Measurements from ENCODE around the gene ACKR3.

Gene ACKR3

GRCh38 chr2:236587861-236588815 is 18.5 kb downstream of the ACKR3 start:
- DNase-seq = no peak

GRCh38 chr2:236588932-236589592 is 19.4 kb downstream of the ACKR3 start:
- no peak for DNase-seq

- no peak for DNase-seq
Observed at GRCh38 chr2:236590846-236591245, 21.2 kb downstream of the ACKR3 start.

DNA sequence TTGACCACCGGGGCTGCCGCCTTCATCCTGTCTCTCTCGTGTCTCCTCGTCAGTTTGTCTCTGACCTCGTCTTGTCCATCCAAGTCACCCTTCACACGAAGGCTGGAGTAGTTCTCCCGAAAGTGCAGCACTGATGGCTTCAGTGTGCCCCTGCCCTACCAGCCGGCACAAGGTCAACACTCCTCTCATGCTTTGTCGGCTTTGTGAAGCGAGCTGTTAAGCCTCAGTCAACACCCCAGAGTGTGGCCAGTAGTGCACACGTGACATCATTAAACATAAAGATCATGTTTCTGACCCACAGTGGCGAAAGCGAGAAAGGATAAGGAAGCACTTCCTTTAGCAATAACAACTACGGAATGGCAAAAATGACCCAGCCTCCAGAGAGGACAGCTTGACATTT is 23.2 kb downstream of the ACKR3 start:
- DNase-seq = no peak

DNA sequence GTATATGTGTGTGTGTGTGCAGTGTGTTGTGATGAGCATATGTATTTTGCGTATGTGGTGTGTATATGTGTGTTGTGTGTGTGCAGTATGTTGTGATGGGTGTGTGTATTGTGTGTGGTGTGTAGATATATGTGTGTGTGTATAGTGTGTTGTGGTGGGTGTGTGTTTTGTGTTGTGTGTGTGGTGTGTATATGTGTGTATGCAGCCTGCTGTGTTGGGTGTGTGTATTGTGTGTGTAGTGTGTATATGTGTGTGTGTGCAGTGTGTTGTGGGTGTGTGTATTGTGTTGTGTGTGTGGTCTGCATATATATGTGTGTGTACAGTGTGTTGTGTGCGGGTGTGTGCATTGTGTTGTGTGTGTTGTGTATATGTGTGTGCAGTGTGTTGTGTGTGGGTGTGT is 23.9 kb downstream of the ACKR3 start:
- DNase-seq = no peak

- no peak for DNase-seq
Observed at GRCh38 chr2:236593956-236594355, 24.3 kb downstream of the ACKR3 start.

DNA sequence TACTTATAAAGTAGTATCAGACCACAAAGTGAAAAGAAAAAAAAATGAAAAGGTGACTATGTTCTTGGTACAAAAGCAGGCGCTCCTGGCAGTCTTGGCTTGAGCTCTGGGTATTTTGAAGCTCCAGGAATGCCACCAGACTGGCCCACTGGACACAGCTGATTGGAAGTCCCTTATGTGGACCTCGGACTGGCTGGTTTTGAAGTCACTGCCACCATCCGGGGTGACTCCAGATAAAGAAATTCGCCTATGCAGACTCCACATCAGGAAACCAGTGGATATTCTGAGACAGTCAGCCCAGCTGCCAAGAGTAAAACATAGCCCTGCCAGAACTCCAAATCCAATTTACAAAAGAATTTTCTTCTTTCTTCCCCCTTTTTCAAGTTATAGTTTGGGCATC is 28.0 kb downstream of the ACKR3 start:
- DNase-seq = no peak

GRCh38 chr2:236599059-236599458 is 29.4 kb downstream of the ACKR3 start:
- no peak for DNase-seq

DNA sequence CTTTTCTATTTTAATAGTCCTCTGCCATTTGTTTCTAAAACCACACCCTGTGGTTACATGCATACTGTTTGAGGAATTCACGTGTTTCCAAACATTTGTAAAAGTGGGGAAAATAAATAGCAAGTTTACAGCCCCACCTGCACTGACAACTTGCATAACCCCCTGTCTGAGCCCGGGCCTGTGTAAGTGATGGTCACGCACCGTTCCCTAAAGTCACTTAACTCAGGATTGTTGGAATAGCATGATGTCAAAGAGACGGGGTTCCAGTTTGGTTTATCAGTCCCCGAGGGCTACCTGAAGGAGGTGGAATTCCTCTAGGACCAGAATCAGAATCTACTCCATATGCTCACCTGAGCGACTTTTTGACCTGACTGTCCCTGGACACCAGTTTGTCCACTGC is 30.5 kb downstream of the ACKR3 start:
- DNase-seq = no peak

DNA sequence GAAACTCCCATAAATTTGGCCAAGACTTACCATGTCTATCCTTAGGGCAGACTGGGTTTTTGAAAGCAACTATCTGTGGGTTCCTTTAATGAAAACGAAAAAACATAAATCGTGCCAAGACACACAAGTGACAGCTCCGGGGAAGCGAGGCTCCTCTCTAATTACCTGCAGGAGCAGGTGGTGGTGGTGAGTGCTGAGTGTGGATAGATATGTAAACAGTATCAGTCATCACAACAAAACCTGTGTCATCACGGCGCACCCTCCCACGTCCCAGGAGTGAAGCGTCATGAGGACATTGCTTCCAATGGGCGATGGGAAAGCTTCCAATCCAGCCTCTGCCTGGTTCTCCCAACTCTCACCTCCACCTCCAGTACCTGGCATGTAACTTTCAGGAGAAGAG is 31.3 kb downstream of the ACKR3 start:
- DNase-seq = no peak

DNA sequence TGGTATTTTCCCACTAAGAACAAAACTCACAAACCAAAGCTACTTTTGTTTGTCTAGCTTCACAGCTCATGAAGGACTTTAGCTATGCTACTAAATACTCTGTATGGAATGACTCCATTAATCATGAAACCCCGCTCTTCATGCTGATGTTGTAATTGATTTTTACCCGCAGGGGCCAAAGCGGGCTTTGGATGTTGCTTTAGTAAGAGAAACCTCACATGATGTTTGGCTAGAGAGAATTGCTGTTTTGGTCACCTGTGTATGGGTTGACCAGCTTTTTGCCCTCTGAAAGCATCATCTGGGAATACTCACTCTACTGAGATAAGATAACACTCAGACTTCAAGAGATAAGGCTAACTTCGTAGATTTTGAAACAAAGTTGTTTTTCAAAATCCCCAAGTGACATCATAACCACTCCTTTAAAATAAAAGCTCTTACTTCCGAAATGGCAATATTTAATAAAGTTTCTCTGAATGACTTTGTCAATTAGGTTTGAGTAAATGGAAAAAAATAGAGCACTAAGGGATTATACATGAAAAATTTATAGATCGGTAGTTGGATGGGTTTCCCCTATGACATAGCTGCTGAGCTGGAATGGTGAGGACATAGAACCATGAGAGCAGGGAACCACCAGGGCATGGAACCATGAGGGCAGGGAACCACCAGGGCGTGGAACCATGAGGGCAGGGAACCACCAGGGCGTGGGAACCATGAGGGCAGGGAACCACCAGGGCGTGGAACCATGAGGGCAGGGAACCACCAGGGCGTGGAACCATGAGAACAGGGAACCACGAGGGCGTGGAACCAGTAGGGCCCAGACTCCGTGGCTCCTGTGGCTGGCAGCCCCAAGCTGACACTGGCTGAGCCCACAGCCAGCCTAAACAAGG is 31.9 kb downstream of the ACKR3 start:
- DNase-seq = no peak

DNA sequence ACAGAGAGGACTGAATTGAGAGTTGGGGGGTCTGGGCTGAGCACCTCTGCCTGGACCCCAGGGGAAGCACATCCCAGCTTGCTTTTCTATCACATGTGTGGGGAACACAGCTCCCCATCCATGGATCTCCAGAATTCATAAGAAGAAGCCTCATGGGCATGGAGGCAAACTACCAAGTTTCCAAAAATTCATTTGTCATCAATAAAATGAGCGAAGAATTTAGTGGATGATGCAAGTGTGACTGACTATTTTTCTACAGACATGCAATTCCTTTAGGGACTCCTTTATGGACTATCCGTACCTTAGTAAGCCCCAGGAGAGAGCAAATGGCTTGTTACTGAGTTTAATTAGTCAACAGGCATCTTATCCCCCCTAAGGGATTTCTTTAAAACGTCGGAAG is 33.1 kb downstream of the ACKR3 start:
- no peak for DNase-seq

DNA sequence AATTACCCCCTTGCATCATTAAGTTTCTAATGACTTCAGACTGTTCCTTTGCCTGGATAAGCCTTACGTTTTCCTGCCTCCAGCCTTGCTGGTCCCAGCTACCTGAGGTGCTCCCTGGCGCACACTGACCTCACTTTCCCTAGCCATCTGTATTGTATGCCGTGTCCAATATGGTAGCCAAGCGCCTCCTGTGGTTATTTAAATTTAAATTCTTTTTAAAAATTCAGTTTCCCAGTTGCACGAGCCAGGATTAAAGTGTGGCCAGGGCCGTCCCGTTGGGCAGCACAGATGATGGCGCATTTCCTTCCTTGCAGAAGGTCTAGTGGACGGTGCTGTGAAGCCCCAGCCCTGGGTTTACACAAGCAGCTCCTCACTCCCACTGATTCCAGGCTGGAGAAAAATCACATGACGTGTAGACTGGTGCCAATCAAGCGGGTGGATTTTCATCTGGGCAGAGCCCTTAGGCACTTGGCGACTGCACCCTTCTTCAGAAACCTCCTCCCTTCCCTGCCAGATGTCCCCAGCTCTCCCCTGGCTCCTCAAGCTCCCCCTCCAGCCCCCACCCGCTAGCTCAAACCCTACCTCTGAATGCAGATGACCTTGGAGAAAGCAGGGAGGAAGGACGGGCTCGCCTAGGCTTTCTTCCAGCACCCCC is 33.9 kb downstream of the ACKR3 start:
- no peak for DNase-seq

GRCh38 chr2:236604575-236605344 is 35.1 kb downstream of the ACKR3 start:
- DNase-seq = no peak

DNA sequence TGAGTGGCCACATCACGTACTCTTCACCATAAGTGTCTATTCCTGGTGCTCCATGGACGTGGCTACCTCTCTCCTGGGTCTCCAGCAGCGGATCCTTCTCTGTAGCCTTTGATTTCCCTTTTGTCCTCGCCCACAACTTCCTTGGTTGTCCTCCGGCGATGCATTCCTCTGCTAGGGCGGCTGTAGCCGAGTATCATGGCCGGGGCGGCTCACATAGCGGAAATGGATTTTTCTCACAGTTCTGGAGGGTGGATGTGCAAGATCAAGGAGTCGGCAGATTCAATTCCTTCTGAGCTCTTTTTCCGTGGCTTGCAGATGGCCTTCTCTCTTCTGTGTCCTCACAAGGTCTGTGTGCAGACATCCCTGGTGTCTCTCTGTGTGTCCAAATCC is 35.7 kb downstream of the ACKR3 start:
- DNase-seq = no peak

DNA sequence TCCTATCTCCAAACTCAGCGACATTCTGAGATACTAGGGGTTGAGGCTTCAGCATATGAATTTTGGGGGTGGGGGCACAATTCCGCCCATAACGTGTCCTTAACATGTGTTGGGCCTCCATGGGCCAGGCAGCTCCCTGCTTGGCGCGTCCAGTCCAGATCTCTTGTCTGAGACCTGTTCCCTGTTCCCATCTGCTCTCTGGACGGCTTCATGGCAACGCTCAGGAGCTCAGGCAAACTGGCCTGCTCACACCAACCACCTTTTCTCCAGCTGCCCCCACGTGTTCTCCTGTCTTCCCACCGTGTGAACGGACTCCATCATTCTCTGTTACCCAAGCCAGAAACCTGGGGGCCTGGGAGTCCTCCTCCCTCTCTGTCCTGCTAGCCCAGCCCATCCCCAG is 36.4 kb downstream of the ACKR3 start:
- DNase-seq = no peak

DNA sequence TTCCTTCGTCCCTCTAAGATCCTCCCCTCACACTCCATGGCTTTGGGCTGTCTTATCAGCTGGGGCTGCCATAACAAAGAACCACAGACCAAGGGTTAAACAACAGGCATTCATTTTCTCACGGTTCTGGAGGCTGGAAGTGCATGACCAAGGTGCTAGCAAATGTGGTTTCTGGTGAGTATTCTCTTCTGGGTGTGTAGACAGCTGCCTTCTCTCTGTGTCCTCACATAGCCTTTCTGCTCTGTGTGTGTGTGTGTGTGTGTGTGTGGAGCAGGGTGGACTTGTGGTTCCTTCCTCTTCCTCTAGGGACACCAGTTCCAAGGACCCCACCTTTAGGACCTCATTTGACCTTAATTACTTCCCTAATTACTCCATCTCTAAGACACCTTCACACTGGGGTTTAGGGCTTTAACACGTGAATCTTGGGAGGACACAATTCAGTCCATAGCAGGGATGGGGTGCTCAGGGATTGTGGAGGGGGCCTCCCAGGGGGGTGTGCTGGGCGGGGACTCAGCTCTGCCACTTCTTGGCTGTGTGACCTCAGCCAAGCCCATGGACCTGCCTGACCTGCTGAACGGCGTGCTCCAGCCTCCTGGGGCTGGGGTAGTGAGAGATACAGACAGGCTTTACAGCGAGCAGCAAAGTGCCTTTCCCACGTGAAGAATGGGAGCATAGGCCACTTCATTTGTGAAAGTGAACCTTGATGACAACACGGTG is 38.0 kb downstream of the ACKR3 start:
- DNase-seq = no peak

GRCh38 chr2:236608188-236608525 is 38.5 kb downstream of the ACKR3 start:
- no peak for DNase-seq

DNA sequence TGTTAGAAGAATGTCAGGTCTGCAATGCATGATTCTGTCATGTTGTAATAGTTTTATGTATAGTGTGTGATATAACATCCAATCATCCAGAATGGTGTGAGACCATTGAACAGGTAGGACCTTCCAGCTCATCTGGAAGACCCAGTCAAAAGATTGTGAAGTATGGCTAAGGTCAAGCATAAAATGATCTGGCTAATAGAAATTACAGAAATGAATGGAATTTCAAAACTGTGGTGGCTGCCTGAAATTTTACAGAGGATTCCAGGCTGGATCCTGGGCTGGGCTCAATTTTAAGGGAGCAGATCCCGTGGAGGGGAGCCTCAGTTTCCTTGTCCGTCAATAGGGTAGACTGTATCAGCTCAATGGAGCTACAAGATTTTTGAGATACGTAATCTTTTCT is 39.1 kb downstream of the ACKR3 start:
- DNase-seq = no peak

DNA sequence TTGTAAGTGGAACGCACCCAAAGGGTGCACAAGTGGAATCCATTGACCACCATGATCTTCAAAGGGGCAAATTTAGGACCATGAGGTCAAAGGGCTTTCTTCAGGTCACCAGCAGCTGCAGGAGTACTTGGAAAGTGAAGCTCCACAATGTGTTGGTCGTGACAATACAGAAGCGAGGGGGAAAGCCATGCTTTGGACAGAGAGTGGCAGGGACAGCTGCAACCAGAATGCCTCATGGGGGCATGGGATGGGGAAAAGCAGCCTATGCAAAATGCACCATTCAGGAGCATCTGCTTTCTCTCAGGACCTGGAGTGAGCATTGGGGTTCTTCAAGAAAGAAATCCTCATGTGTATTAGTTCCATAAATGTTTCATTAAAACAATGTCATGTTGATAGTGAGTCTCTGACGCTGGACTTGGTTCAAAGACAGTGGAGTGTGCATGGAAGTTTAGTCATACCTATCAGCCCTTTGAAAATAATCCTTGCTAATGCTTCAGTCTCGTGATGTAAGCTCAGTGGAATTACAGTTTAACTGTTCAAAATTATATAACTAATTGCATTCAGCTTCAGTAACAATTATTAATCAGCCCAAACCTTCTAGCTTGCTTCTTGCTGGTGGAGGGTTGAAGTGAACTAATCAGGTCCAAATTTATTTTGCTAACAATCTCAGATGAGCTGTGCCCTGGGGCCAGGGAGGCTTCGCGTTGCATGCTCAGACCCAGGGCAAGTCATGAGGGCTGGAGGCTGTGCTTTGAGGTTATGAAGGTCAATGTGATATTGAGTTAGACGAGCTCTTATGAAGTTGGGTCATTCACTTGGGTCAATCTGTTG is 41.6 kb downstream of the ACKR3 start:
- DNase-seq = no peak

GRCh38 chr2:236612737-236613136 is 43.1 kb downstream of the ACKR3 start:
- DNase-seq = no peak

Data from right forelimb (tissue), 1 donor.